HepG2 (cell line): ENCODE results near the gene MASP1. TPM values are rescaled to one million over a fixed set of nuclear protein-coding genes. Genes with fewer than 3 reads are reported as not detected.

ENCODE experiments used
- ATAC-seq: fragments of 200-7000 bp; cut with Tn5 transposase; 3 replicates; pipeline ENCODE4 v1.9.1; 2020; ENCODE audit warnings: mild to moderate bottlenecking, moderate library complexity
- BruUV-seq: library from RNA; stranded (reverse); fragments of 400-500 nt; replicated peaks from 2 replicates; lab custom pipeline; 2021; lab: Mats Ljungman, UMichigan
- CTCF ChIA-PET: fragments of 300-600 bp; formaldehyde crosslinking; extraction: SDS; loops from one replicate; lab custom pipeline; 2021; ENCODE audit warnings: low total read pairs, inconsistent platforms, low intra/inter-chr PET ratio; lab: Yijun Ruan, JAX
- POLR2A ChIA-PET: fragments of 350-600 bp; sonication (Branson Sonifier 250); formaldehyde crosslinking; loops from one replicate; lab custom pipeline; 2020; ENCODE audit warnings: antibody characterized with exemption, inconsistent platforms; lab: Yijun Ruan, JAX
- DNase-seq: peaks from one replicate; pipeline ENCODE4 v3.0.0-alpha.2; 2015; ENCODE audit warnings: low spot score
- FAIRE-seq: peaks from 3 replicates; lab custom pipeline; 2011; peaks lifted over from hg19 to GRCh38; lab: Jason Lieb, UNC
- H2AFZ ChIP-seq: one replicate; pipeline ENCODE4 v1.6.1; 2011; ENCODE audit warnings: low read length, inconsistent platforms
- H3K27ac ChIP-seq: fragments of 300-600 bp; 3 replicates; pipeline ENCODE4 v1.8.0; 2011; ENCODE audit warnings: mixed run types, mild to moderate bottlenecking, mixed read lengths, low read length, inconsistent platforms; ENCODE audit not compliant: insufficient read depth; ENCODE audit errors: extremely low read length
- H3K27me3 ChIP-seq, 2 experiments: fragments of 200-600 bp in 1 of 2; 2 replicates in 1 of 2; 3 replicates in 1 of 2; pipeline versions ENCODE4 v1.6.0 to v1.8.0; 2011; ENCODE audit warnings: low read length in 2 of 2, mild to moderate bottlenecking in 2 of 2, moderate library complexity in 2 of 2, inconsistent platforms in 1 of 2; ENCODE audit not compliant: insufficient read depth in 2 of 2, control insufficient read depth in 1 of 2
- H3K36me3 ChIP-seq, 2 experiments: fragments of 200-600 bp in 1 of 2; replicated peaks in 1 of 2; 2 replicates in 1 of 2; 3 replicates in 1 of 2; pipeline versions ENCODE4 v1.5.1 to v1.8.0; 2011; ENCODE audit warnings: low read length in 2 of 2, inconsistent platforms in 1 of 2; ENCODE audit not compliant: insufficient read depth in 2 of 2, control insufficient read depth in 1 of 2
- H3K4me1 ChIP-seq: 2 replicates; pipeline ENCODE4 v1.5.1; 2012; ENCODE audit warnings: low read length, inconsistent platforms; ENCODE audit not compliant: insufficient read depth
- H3K4me2 ChIP-seq: 2 replicates; pipeline ENCODE4 v1.6.0; 2011; ENCODE audit warnings: low read depth, low read length, inconsistent platforms
- H3K4me3 ChIP-seq, 3 experiments: fragments of 200-600 bp in 1 of 3; sonication (generic), shearing (Covaris generic) in 1 of 3; replicated peaks in 1 of 3; 2 replicates each; pipeline ENCODE4 v1.5.1; 2011 to 2016; ENCODE audit warnings: low read length in 3 of 3, inconsistent platforms in 2 of 3, low read depth in 2 of 3, mild to moderate bottlenecking in 2 of 3, control low read depth in 1 of 3, mixed read lengths in 1 of 3; ENCODE audit not compliant: insufficient read depth in 1 of 3
- H3K79me2 ChIP-seq: one replicate; pipeline ENCODE4 v1.6.1; 2011; ENCODE audit warnings: low read length, inconsistent platforms; ENCODE audit not compliant: insufficient read depth
- H3K9ac ChIP-seq: 2 replicates; pipeline ENCODE4 v1.6.0; 2011; ENCODE audit warnings: mild to moderate bottlenecking, low read depth, low read length, inconsistent platforms; ENCODE audit not compliant: insufficient read depth
- H3K9me3 ChIP-seq: 2 replicates; pipeline ENCODE4 v1.5.1; 2012; ENCODE audit warnings: mild to moderate bottlenecking, low read length
- H4K20me1 ChIP-seq: 2 replicates; pipeline ENCODE4 v1.6.0; 2011; ENCODE audit warnings: inconsistent platforms, mild to moderate bottlenecking, low read length, moderate library complexity; ENCODE audit not compliant: insufficient read depth
- HNF4A ChIP-seq: sonication (generic); formaldehyde crosslinking; IDR thresholded peaks from 2 replicates; pipeline ENCODE4 v1.4.0; 2020; ENCODE audit warnings: missing genetic modification reagents
- ISX ChIP-seq: sonication (generic); formaldehyde crosslinking; conservative IDR thresholded peaks from 2 replicates; pipeline ENCODE4 v1.5.0; 2020; ENCODE audit warnings: missing genetic modification reagents
- NFE2 ChIP-seq: sonication (generic); formaldehyde crosslinking; IDR thresholded peaks from 2 replicates; pipeline ENCODE4 v1.4.0; 2020; ENCODE audit warnings: missing genetic modification reagents
- RBFOX2 ChIP-seq: fragments of 200-400 bp; formaldehyde crosslinking; IDR thresholded peaks from 2 replicates; pipeline ENCODE4 v1.6.1; 2017; ENCODE audit warnings: low read depth, mild to moderate bottlenecking, low read length
- RFX5 ChIP-seq: IDR thresholded peaks from 2 replicates; pipeline ENCODE4 v1.6.1; 2011; ENCODE audit warnings: low read depth, low read length, improper control_type of control experiment
- SMARCE1 ChIP-seq: fragments of 450-650 bp; IDR thresholded peaks from 2 replicates; pipeline ENCODE4 v1.6.1; 2017; ENCODE audit warnings: borderline replicate concordance
- SOX6 ChIP-seq, 2 experiments: fragments of 450-650 bp in 1 of 2; sonication (generic) in 1 of 2; formaldehyde crosslinking in 1 of 2; IDR thresholded peaks; 2 replicates each; pipeline versions ENCODE4 v1.4.0 to v1.6.1; 2017 to 2020; ENCODE audit warnings: antibody characterized with exemption in 1 of 2, mild to moderate bottlenecking in 1 of 2, missing genetic modification reagents in 1 of 2
- TOE1 ChIP-seq: sonication (generic); formaldehyde crosslinking; IDR thresholded peaks from 2 replicates; pipeline ENCODE4 v1.4.0; 2020; ENCODE audit warnings: mild to moderate bottlenecking, missing genetic modification reagents
- TP53 ChIP-seq: sonication (generic); formaldehyde crosslinking; conservative IDR thresholded peaks from 2 replicates; pipeline ENCODE4 v1.4.0; 2020; ENCODE audit warnings: missing genetic modification reagents
- ZFAT ChIP-seq: sonication (generic); formaldehyde crosslinking; conservative IDR thresholded peaks from 2 replicates; pipeline ENCODE4 v1.8.1; 2023; ENCODE audit warnings: missing genetic modification reagents, inconsistent platforms
- ZNF354B ChIP-seq: sonication (generic); formaldehyde crosslinking; IDR thresholded peaks from 2 replicates; pipeline ENCODE4 v1.8.0; 2022; ENCODE audit warnings: mild to moderate bottlenecking, missing genetic modification reagents
- ZNF883 ChIP-seq: sonication (generic); formaldehyde crosslinking; IDR thresholded peaks from 2 replicates; pipeline ENCODE4 v1.5.1; 2020; ENCODE audit warnings: mild to moderate bottlenecking, missing genetic modification reagents; ENCODE audit errors: not compliant biosample characterization
- WGBS: methylation state at CpG from one replicate; pipeline ENCODE4 v1.1.6; 2017; ENCODE audit warnings: low lambda C conversion rate; 5-methylcytosine and 5-hydroxymethylcytosine counted together
- in situ Hi-C: cut with HindIII; loops from 2 replicates; pipeline ENCODE4 v1.10.0; 2017; ENCODE audit warnings: low pct_unique_long_range_greater_than_20kb; ENCODE audit not compliant: extremely low pct_ligation_motif_present
- intact Hi-C: fragments of 100-400 bp; cut with micrococcal nuclease; formaldehyde crosslinking; loops from one replicate; pipeline ENCODE4 v1.10.0; 2022; ENCODE audit not compliant: unreplicated experiment
- polyA plus RNA-seq, 8 experiments: library from polyadenylated mRNA; depleted of rRNA in 3 of 8; stranded (reverse) in 7 of 8; unstranded in 1 of 8; fragments of >200 nt; fragmentation: Illumina TruSeq in 4 of 8; extraction: Trizol in 4 of 8; gene quantifications; 2 replicates each; pipeline versions ENCODE4 v1.2.1 to v1.2.3, GENCODE V29; 2011 to 2016; ENCODE audit warnings: low read depth in 4 of 8, missing spikeins in 1 of 8, mixed read lengths in 1 of 8; ENCODE audit not compliant: insufficient read depth in 1 of 8
- total RNA-seq, 5 experiments: library from RNA; depleted of rRNA; stranded (reverse); fragments of >200 nt; fragmentation: Illumina TruSeq; extraction: Trizol; gene quantifications; 2 replicates each; pipeline ENCODE4 v1.2.3, GENCODE V29; 2016; ENCODE audit warnings: low read depth in 1 of 5
- TF ChIP-seq, protein P1 (sequence below): sonication (generic); formaldehyde crosslinking; IDR thresholded peaks from 2 replicates; pipeline ENCODE4 v1.4.0; 2020; ENCODE audit warnings: missing genetic modification reagents
- TF ChIP-seq, protein P2 (sequence below): sonication (generic); formaldehyde crosslinking; IDR thresholded peaks from 2 replicates; pipeline ENCODE4 v1.4.0; 2020; ENCODE audit warnings: missing genetic modification reagents, borderline replicate concordance
- TF ChIP-seq, protein P3 (sequence below): fragments of 450-650 bp; IDR thresholded peaks from 2 replicates; pipeline ENCODE4 v1.6.1; 2017

MASP1 gene
- total and polyA plus RNA-seq, 2 of the 13 experiments (the other 11 are each of a cell fraction or from before 2014, with no cell fraction given): 10.8 to 56.0 TPM

DNA sequence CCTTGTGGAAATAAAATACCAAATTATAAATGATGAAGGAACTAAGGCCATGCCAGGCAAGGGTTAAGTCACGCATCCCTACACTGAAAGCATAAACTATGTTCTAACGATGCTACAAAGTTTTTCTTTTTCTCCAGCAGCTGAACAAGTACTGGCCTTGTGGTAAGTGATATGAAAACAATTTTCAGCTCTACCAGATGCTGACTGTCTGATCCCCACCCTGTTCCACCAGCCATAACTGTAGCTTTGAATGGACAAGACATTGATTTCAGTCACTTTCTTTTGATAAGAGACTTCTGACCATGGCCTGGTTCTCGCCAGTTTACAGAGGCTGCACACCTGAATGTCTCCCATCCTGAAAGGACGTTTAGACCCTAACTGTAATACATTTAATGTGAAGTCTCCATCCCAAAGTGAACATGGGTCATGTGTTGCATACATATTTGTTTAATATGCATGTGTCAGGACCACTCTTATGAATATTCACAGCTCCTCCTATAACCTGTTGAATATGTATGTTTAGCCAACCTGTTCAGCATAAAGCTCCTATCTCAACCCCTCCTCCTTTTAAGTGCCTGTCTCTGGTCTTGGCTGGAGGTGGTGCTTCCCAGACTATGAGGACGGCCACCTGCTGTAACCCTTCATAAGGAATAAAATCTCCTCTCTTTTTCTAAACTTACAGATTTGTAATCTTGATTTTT, 33.4 kb downstream of the MASP1 start:
- in situ Hi-C loops: no loop called here
- no peak for FAIRE-seq
- H3K27ac ChIP-seq: no peak overlapping the region
- POLR2A ChIA-PET: no interaction called here
- ATAC-seq: no peak
- peaks cover 4% of the 10 kb centered on the region for H3K4me1 ChIP-seq
- 83% methylated on average over 5 of the region's 5 CpGs for WGBS
- H3K79me2 ChIP-seq: no peaks in the 10 kb centered on the region
- no peak overlapping the region for H3K4me3 ChIP-seq
- no peak overlapping the region for H3K4me2 ChIP-seq
- intact Hi-C loops: no loop called here
- no peaks in the 10 kb centered on the region for H3K9me3 ChIP-seq
- TF ChIP-seq TP53 (CRISPR knock-in tag) (no peak), ISX (CRISPR knock-in tag) (no peak), SMARCE1 (no peak), SOX6 (IDR thresholded peaks at IDR 0.05) (no peak), SOX6 (CRISPR knock-in tag; IDR thresholded peaks at IDR 0.05) (no peak), TOE1 (CRISPR knock-in tag) (no peak), NFE2 (no peak), ZNF354B (CRISPR knock-in tag) (no peak), ZNF883 (no peak)
- TF ChIP-seq, protein P1, sequence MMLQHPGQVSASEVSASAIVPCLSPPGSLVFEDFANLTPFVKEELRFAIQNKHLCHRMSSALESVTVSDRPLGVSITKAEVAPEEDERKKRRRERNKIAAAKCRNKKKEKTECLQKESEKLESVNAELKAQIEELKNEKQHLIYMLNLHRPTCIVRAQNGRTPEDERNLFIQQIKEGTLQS (CRISPR knock-in tag): no peak
- TF ChIP-seq, all 625 proteins: peak for 0
- H3K9ac ChIP-seq: no peak overlapping the region
- no peaks in the 10 kb centered on the region for H3K36me3 ChIP-seq
- H3K27me3 ChIP-seq: no peaks in the 10 kb centered on the region
- CTCF ChIA-PET: no interaction called here
- no peak overlapping the region for H2AFZ ChIP-seq
- BruUV-seq: no TSS peak
- no peaks in the 10 kb centered on the region for H4K20me1 ChIP-seq
- no peak for DNase-seq

DNA sequence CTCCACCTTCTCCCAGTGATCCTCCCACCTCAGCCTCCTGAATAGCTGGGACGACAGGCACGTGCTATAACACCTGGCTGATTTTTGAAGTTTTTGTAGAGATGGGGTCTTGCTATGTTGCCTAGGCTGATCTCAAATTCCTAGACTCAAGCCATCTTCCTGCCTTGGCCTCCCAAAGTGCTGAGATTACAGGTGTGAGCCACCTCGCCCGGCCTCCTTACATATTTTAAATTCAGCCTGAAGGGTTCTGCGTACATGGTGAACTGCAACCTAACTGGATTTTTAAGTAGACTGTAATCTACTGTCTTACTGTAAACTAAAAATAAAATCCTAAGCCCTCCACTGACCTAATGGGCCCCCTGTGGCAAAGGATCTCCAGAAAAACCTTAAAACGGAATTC, 34.1 kb downstream of the MASP1 start:
- no peak overlapping the region for H3K9ac ChIP-seq
- CTCF ChIA-PET: no interaction called here
- WGBS: 91% methylated on average over 6 of the region's 6 CpGs
- no peak for TF ChIP-seq ZFAT (CRISPR knock-in tag)
- TF ChIP-seq, protein P2, sequence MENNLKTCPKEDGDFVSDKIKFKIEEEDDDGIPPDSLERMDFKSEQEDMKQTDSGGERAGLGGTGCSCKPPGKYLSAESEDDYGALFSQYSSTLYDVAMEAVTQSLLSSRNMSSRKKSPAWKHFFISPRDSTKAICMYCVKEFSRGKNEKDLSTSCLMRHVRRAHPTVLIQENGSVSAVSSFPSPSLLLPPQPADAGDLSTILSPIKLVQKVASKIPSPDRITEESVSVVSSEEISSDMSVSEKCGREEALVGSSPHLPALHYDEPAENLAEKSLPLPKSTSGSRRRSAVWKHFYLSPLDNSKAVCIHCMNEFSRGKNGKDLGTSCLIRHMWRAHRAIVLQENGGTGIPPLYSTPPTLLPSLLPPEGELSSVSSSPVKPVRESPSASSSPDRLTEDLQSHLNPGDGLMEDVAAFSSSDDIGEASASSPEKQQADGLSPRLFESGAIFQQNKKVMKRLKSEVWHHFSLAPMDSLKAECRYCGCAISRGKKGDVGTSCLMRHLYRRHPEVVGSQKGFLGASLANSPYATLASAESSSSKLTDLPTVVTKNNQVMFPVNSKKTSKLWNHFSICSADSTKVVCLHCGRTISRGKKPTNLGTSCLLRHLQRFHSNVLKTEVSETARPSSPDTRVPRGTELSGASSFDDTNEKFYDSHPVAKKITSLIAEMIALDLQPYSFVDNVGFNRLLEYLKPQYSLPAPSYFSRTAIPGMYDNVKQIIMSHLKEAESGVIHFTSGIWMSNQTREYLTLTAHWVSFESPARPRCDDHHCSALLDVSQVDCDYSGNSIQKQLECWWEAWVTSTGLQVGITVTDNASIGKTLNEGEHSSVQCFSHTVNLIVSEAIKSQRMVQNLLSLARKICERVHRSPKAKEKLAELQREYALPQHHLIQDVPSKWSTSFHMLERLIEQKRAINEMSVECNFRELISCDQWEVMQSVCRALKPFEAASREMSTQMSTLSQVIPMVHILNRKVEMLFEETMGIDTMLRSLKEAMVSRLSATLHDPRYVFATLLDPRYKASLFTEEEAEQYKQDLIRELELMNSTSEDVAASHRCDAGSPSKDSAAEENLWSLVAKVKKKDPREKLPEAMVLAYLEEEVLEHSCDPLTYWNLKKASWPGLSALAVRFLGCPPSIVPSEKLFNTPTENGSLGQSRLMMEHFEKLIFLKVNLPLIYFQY (CRISPR knock-in tag): no peak
- TF ChIP-seq, protein P3, sequence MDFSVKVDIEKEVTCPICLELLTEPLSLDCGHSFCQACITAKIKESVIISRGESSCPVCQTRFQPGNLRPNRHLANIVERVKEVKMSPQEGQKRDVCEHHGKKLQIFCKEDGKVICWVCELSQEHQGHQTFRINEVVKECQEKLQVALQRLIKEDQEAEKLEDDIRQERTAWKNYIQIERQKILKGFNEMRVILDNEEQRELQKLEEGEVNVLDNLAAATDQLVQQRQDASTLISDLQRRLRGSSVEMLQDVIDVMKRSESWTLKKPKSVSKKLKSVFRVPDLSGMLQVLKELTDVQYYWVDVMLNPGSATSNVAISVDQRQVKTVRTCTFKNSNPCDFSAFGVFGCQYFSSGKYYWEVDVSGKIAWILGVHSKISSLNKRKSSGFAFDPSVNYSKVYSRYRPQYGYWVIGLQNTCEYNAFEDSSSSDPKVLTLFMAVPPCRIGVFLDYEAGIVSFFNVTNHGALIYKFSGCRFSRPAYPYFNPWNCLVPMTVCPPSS: no peak
- TF ChIP-seq RFX5: no peak
- no peak for TF ChIP-seq RBFOX2
- TF ChIP-seq HNF4A (CRISPR knock-in tag): no peak

More for the DNA sequence above, 34.1 kb downstream of the MASP1 start:
- intact Hi-C loops (no loop called here), in situ Hi-C loops (no loop called here)
- Histone ChIP-seq H3K27me3 (no peaks in the 10 kb centered on the region), H3K36me3 (no peaks in the 10 kb centered on the region), H3K79me2 (no peaks in the 10 kb centered on the region), H4K20me1 (no peaks in the 10 kb centered on the region), H3K4me3 (no peak overlapping the region), H3K27ac (no peak overlapping the region), H3K4me1 (no peaks in the 10 kb centered on the region), H2AFZ (no peak overlapping the region), H3K4me2 (no peak overlapping the region), H3K9me3 (no peaks in the 10 kb centered on the region)
- no peak for FAIRE-seq
- BruUV-seq: no TSS peak
- DNase-seq: no peak
- POLR2A ChIA-PET: no interaction called here
- no peak for ATAC-seq
